ENCODE measurements around the gene SDHC.

Gene SDHC

DNA sequence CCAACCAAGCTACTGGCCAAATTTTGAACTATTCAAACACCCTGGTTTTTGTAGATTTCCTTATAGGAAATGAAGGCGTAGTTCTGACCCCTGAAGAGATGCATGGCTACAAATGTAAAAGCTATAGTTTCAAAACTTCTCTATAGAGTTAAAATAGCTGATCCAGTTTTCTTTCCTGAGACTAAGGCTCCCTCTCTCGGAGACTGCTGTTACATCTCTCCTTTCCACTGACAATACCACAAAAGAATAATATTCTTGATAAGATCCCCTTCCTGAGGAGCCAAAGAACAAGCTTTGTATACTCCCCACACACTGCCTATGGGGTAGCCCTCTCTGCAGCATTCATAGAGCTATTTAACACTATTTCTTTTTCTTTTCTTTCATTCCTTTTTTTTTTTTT, 60.2 kb downstream of the SDHC start:
- no peak for DNase-seq (ENCODE audit: low spot score)
- TF ChIP-seq, protein P1, sequence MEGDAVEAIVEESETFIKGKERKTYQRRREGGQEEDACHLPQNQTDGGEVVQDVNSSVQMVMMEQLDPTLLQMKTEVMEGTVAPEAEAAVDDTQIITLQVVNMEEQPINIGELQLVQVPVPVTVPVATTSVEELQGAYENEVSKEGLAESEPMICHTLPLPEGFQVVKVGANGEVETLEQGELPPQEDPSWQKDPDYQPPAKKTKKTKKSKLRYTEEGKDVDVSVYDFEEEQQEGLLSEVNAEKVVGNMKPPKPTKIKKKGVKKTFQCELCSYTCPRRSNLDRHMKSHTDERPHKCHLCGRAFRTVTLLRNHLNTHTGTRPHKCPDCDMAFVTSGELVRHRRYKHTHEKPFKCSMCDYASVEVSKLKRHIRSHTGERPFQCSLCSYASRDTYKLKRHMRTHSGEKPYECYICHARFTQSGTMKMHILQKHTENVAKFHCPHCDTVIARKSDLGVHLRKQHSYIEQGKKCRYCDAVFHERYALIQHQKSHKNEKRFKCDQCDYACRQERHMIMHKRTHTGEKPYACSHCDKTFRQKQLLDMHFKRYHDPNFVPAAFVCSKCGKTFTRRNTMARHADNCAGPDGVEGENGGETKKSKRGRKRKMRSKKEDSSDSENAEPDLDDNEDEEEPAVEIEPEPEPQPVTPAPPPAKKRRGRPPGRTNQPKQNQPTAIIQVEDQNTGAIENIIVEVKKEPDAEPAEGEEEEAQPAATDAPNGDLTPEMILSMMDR (IDR thresholded peaks at IDR 0.05; ENCODE audit: poor library complexity, severe bottlenecking) = peak; percentile 13
- no peak overlapping the region for H3K4me3 ChIP-seq (ENCODE audit: severe bottlenecking)

DNA sequence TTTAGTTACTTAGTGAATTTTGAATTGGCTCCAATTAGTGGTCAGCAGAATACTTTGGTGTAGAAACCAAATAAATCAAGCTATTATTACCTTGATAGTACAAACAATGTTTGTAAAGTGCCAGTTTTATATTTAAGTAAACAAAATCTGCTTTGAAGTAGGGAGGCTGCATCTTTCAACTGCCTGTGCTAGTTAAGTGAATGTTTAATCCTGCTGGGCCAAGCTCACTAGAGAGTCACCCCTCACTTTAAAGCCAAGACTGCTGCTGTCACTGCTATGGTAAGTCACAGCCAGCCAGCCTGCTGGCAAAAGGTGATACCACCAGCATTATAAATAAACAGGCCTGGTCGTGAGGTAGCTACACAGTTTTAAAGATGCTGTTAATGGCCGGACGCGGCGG, 63.8 kb downstream of the SDHC start:
- Histone ChIP-seq H3K4me3 (ENCODE audit: severe bottlenecking) (no peak overlapping the region), H3K27ac (ENCODE audit: poor library complexity, severe bottlenecking) (no peak overlapping the region), H3K9me3 (ENCODE audit: severe bottlenecking) (no peaks in the 10 kb centered on the region), H3K36me3 (ENCODE audit: low read depth) (no peaks in the 10 kb centered on the region), H3K4me1 (ENCODE audit: insufficient read depth, poor library complexity, severe bottlenecking) (peaks cover 14% of the 10 kb centered on the region), H3K27me3 (ENCODE audit: insufficient read depth, poor library complexity, severe bottlenecking) (no peaks in the 10 kb centered on the region)
- TF ChIP-seq, protein P1 (IDR thresholded peaks at IDR 0.05; ENCODE audit: poor library complexity, severe bottlenecking) = no peak
- ATAC-seq (ENCODE audit: low read depth) (no peak), DNase-seq (ENCODE audit: low spot score) (no peak)

More for the DNA sequence above, 60.2 kb downstream of the SDHC start:
- no peaks in the 10 kb centered on the region for H3K4me1 ChIP-seq (ENCODE audit: insufficient read depth, poor library complexity, severe bottlenecking)
- ATAC-seq (ENCODE audit: low read depth) = no peak
- H3K9me3 ChIP-seq (ENCODE audit: severe bottlenecking) = no peaks in the 10 kb centered on the region
- H3K27ac ChIP-seq (ENCODE audit: poor library complexity, severe bottlenecking) = no peak overlapping the region
- H3K36me3 ChIP-seq (ENCODE audit: low read depth) = no peaks in the 10 kb centered on the region
- no peaks in the 10 kb centered on the region for H3K27me3 ChIP-seq (ENCODE audit: insufficient read depth, poor library complexity, severe bottlenecking)

DNA sequence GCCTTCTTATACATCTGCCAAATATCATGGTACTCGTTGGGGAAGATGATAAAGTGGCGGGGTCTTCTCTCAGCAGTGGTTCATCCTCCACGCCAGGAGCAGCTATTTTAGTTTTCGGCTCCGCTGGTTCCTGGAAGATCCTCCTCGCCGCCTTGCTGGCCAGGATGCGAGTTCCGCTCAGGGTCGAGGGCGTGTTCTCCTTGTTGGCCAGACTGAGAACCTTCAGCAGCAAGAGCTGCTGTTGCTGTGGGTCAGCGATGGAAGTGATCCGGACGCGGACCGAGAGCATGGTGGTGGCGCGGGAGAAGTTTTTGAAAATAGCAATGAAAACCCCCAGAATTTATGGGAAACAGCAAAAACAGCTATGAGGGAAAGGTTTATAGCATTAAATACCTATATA, 64.9 kb downstream of the SDHC start:
- ATAC-seq (ENCODE audit: low read depth) = no peak

DNA sequence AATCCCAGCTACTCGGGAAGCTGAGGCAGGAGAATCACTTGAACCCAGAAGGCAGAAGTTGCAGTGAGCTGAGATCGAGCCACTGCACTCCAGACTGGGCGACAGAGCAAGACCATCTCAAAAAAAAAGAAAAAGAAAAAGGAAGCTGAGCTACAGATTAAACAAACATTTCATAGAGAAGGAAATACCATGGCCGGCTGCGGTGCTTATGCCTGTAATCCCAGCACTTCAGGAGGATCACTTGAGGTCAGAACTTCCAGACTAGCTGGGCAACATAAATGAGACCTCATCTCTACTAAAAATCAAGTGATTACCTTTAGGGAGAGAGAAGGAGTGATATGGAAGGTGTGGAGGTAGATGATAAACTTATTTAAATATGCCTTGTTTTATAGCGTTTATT, 67.5 kb downstream of the SDHC start:
- H3K27ac ChIP-seq (ENCODE audit: poor library complexity, severe bottlenecking) = peak overlapping the region; percentile 84
- TF ChIP-seq, protein P1 (IDR thresholded peaks at IDR 0.05; ENCODE audit: poor library complexity, severe bottlenecking) = no peak
- ATAC-seq (ENCODE audit: low read depth) = no peak

More for the DNA sequence above, 64.9 kb downstream of the SDHC start:
- no peak for DNase-seq (ENCODE audit: low spot score)
- no peaks in the 10 kb centered on the region for H3K9me3 ChIP-seq (ENCODE audit: severe bottlenecking)
- H3K4me1 ChIP-seq (ENCODE audit: insufficient read depth, poor library complexity, severe bottlenecking) = peaks cover 16% of the 10 kb centered on the region
- H3K27ac ChIP-seq (ENCODE audit: poor library complexity, severe bottlenecking) = no peak overlapping the region
- no peaks in the 10 kb centered on the region for H3K36me3 ChIP-seq (ENCODE audit: low read depth)
- H3K4me3 ChIP-seq (ENCODE audit: severe bottlenecking) = no peak overlapping the region
- H3K27me3 ChIP-seq (ENCODE audit: insufficient read depth, poor library complexity, severe bottlenecking) = no peaks in the 10 kb centered on the region
- TF ChIP-seq, protein P1 (IDR thresholded peaks at IDR 0.05; ENCODE audit: poor library complexity, severe bottlenecking) = no peak

DNA sequence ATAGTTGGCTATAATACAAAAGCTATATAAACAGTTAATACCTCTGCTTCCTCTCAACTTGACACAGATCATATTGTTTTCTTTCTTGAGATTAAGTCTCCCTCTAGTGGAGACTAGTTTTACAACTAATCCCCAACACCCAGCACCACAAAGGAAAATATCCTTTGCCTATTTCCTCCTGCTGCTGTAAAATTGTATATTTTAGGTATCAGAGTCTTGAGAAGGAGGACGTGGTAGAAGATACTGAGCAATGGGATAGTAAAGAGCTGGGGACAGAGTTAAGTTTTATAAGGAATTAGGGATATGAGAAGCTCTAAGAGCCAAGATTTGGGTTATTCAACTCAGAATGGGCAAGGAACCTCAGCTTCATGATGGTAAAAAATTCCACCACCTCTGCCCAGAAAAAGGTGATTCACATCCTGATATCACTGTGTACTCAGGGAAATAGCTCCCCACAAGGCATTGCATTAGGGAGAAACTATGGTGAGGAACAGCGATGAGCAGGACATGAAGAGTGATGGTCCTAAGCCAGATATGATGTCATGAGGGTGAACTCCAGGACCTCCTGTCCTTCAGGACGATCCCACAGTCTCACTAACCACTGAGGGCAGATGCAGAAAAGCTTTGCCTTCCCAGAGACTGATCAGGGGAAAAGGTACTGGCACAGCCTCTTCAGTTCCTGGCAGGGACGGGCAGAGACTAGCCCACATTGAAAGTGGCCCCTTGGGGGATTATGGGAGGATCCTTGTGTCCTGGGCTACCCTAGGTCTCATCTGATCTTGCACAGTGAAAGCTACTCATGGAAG, 68.2 kb downstream of the SDHC start:
- Histone ChIP-seq H3K4me3 (ENCODE audit: severe bottlenecking) (no peak overlapping the region), H3K4me1 (ENCODE audit: insufficient read depth, poor library complexity, severe bottlenecking) (peaks cover 16% of the 10 kb centered on the region), H3K27ac (ENCODE audit: poor library complexity, severe bottlenecking) (peak overlapping the region; percentile 84), H3K36me3 (ENCODE audit: low read depth) (no peaks in the 10 kb centered on the region), H3K9me3 (ENCODE audit: severe bottlenecking) (no peaks in the 10 kb centered on the region), H3K27me3 (ENCODE audit: insufficient read depth, poor library complexity, severe bottlenecking) (no peaks in the 10 kb centered on the region)
- ATAC-seq (ENCODE audit: low read depth) (peak; percentile 93), DNase-seq (ENCODE audit: low spot score) (no peak)
- TF ChIP-seq, protein P1 (IDR thresholded peaks at IDR 0.05; ENCODE audit: poor library complexity, severe bottlenecking) = peak; percentile 90

More for the DNA sequence above, 67.5 kb downstream of the SDHC start:
- Histone ChIP-seq H3K4me3 (ENCODE audit: severe bottlenecking) (no peak overlapping the region), H3K36me3 (ENCODE audit: low read depth) (no peaks in the 10 kb centered on the region), H3K27me3 (ENCODE audit: insufficient read depth, poor library complexity, severe bottlenecking) (no peaks in the 10 kb centered on the region), H3K4me1 (ENCODE audit: insufficient read depth, poor library complexity, severe bottlenecking) (peaks cover 16% of the 10 kb centered on the region), H3K9me3 (ENCODE audit: severe bottlenecking) (no peaks in the 10 kb centered on the region)
- no peak for DNase-seq (ENCODE audit: low spot score)

All from RWPE2 (cell line).